Breast epithelium (tissue), 4 donors: ENCODE measurements around the gene CFTR. TPM values are rescaled to one million over a fixed set of nuclear protein-coding genes. Genes with fewer than 3 reads are reported as not detected.
"Not testable (repeated sequence)": the region's sequence is repeated elsewhere in the genome, so short reads cannot be mapped to it uniquely, and the experiment has no call there.

Experiments used
- DNase-seq, 2 donors: peaks; one replicate each; pipeline ENCODE4 v3.0.0-alpha.2; 2019; ENCODE audit warnings: low spot score in 2 of 2
- H3K27ac ChIP-seq, 2 donors: fragments of 200-600 bp; sonication (generic) in 1 of 2; one replicate each; pipeline ENCODE4 v1.5.1; 2016 to 2019; ENCODE audit warnings: mild to moderate bottlenecking in 1 of 2
- H3K27me3 ChIP-seq, 2 donors: fragments of 200-600 bp; sonication (generic) in 1 of 2; one replicate each; pipeline versions ENCODE4 v1.5.1 to v1.6.0; 2017 to 2019; ENCODE audit warnings: control low read depth in 1 of 2, mild to moderate bottlenecking in 1 of 2
- H3K36me3 ChIP-seq: fragments of 200-600 bp; one replicate; pipeline ENCODE4 v1.5.1; 2019
- H3K4me1 ChIP-seq, 2 donors: fragments of 200-600 bp; sonication (generic); one replicate each; pipeline ENCODE4 v1.5.1; 2016 to 2019; ENCODE audit warnings: control low read depth in 1 of 2
- H3K4me3 ChIP-seq, 3 donors: fragments of 200-600 bp; sonication (generic); 1 replicate in 2 of 3; 2 replicates in 1 of 3; pipeline ENCODE4 v1.5.1; 2016 to 2019; ENCODE audit warnings: mild to moderate bottlenecking in 3 of 3, moderate library complexity in 2 of 3
- H3K9me3 ChIP-seq, 2 donors: fragments of 200-600 bp; sonication (generic) in 1 of 2; one replicate each; pipeline ENCODE4 v1.5.1; 2016 to 2019; ENCODE audit warnings: control low read depth in 1 of 2
- POLR2A ChIP-seq: fragments of 450-650 bp; IDR thresholded peaks from one replicate; pipeline ENCODE4 v1.6.1; 2016; ENCODE audit warnings: antibody characterized with exemption, mild to moderate bottlenecking, moderate library complexity
- POLR2AphosphoS5 ChIP-seq, 3 donors: sonication (generic); formaldehyde crosslinking; IDR thresholded peaks; one replicate each; pipeline ENCODE4 v1.6.1; 2017; ENCODE audit warnings: antibody characterized with exemption in 3 of 3
- intact Hi-C: fragments of 100-400 bp; cut with DNase I; formaldehyde crosslinking; loops from one replicate; pipeline ENCODE4 v1.15.1; 2023; ENCODE audit warnings: low total_unique reads
- total RNA-seq, 3 donors: library from RNA; depleted of rRNA; stranded (reverse); fragments of >200 nt; gene quantifications; one replicate each; pipeline ENCODE4 v1.1.0, GENCODE V29; 2016
- TF ChIP-seq, protein P1 (sequence below), 3 donors: fragments of 450-650 bp; IDR thresholded peaks; one replicate each; pipeline ENCODE4 v1.5.1; 2016 to 2017; ENCODE audit warnings: antibody characterized with exemption in 3 of 3, mild to moderate bottlenecking in 3 of 3, moderate library complexity in 3 of 3

Gene CFTR
- total RNA-seq, 3 donors from 2014 or later = 1.3 to 16.4 TPM; not detected in 1

DNA sequence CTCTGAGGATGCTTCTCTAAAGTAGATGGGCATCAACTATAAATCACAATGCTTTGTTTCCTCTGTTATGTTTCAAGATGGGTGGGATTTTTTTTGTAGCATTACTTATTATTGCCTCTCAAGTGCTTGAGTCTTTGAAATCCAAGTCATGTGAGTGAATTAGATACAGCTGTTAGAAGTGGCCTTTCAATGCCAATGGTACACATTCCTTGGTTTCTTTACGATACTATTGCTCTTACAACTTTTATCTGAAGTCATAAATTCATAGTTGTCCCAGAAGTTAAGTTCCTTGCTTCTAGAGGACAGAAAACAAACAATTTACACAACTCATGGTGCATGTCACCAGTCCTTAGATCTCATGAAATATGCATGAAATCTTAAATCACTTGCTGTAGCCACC lies 15.5 kb downstream of the CFTR start:
- TF ChIP-seq POLR2A (no peak), POLR2AphosphoS5 (IDR thresholded peaks at IDR 0.05) (no peak)
- TF ChIP-seq, protein P1, sequence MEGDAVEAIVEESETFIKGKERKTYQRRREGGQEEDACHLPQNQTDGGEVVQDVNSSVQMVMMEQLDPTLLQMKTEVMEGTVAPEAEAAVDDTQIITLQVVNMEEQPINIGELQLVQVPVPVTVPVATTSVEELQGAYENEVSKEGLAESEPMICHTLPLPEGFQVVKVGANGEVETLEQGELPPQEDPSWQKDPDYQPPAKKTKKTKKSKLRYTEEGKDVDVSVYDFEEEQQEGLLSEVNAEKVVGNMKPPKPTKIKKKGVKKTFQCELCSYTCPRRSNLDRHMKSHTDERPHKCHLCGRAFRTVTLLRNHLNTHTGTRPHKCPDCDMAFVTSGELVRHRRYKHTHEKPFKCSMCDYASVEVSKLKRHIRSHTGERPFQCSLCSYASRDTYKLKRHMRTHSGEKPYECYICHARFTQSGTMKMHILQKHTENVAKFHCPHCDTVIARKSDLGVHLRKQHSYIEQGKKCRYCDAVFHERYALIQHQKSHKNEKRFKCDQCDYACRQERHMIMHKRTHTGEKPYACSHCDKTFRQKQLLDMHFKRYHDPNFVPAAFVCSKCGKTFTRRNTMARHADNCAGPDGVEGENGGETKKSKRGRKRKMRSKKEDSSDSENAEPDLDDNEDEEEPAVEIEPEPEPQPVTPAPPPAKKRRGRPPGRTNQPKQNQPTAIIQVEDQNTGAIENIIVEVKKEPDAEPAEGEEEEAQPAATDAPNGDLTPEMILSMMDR (IDR thresholded peaks at IDR 0.05) = no peak
- no peaks in the 10 kb centered on the region for H3K36me3 ChIP-seq

DNA sequence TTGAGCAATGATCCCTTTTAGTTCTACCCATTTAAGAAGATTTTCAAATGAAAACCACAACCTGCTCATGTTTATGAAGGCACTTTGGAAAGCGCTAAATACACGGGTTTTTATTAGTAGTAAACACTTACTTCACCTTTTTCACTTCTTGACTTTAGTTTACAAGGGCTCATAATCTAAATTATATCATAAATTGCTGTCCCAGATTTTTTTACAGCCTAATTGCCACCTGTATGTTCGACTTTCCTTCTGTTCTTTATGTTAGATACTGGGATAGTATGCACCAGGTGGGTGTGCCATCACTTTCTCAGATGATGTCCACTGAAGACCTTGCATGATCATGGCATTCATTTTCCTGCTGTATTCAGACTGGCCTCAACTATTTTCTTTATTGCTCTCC lies 22.5 kb downstream of the CFTR start:
- H3K27me3 ChIP-seq = no peaks in the 10 kb centered on the region
- no peak overlapping the region for H3K4me3 ChIP-seq
- intact Hi-C loops = no loop called here
- TF ChIP-seq POLR2AphosphoS5 (IDR thresholded peaks at IDR 0.05) = no peak
- TF ChIP-seq POLR2A = no peak
- TF ChIP-seq, protein P1 (IDR thresholded peaks at IDR 0.05) = no peak
- no peak for DNase-seq
- H3K4me1 ChIP-seq = no peaks in the 10 kb centered on the region
- H3K27ac ChIP-seq = no peak overlapping the region
- no peaks in the 10 kb centered on the region for H3K9me3 ChIP-seq
- no peaks in the 10 kb centered on the region for H3K36me3 ChIP-seq

More for the DNA sequence above, 15.5 kb downstream of the CFTR start:
- intact Hi-C loops = no loop called here
- H3K4me1 ChIP-seq = no peaks in the 10 kb centered on the region
- H3K9me3 ChIP-seq = no peaks in the 10 kb centered on the region
- no peak overlapping the region for H3K4me3 ChIP-seq
- no peak for DNase-seq
- no peak overlapping the region for H3K27ac ChIP-seq
- no peaks in the 10 kb centered on the region for H3K27me3 ChIP-seq

DNA sequence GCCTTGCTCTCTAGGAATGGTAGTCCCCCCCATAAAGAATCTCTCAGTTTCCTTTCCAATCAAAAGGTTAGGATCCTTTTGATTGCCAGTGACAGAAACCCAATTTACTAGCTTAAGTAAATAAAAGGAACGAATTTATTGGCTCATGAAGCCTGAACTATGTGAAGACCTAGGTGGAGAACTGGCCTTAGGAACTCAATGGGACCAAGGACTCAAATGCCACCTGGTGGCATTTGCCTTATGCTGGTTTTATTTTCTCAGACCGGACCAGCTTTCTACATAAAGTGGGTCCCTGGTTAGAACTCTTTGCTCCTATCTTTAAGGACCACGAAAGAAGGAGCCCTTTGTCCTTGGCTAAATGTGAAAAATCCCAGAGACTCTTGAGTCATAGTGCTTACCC lies 25.4 kb downstream of the CFTR start:
- Histone ChIP-seq H3K4me1 (no peaks in the 10 kb centered on the region), H3K27me3 (no peaks in the 10 kb centered on the region), H3K36me3 (no peaks in the 10 kb centered on the region), H3K9me3 (no peaks in the 10 kb centered on the region), H3K4me3 (no peak overlapping the region), H3K27ac (no peak overlapping the region)
- no peak for DNase-seq
- intact Hi-C loops = no loop called here
- no peak for TF ChIP-seq POLR2A
- TF ChIP-seq POLR2AphosphoS5 (IDR thresholded peaks at IDR 0.05) = no peak
- TF ChIP-seq, protein P1 (IDR thresholded peaks at IDR 0.05) = no peak

DNA sequence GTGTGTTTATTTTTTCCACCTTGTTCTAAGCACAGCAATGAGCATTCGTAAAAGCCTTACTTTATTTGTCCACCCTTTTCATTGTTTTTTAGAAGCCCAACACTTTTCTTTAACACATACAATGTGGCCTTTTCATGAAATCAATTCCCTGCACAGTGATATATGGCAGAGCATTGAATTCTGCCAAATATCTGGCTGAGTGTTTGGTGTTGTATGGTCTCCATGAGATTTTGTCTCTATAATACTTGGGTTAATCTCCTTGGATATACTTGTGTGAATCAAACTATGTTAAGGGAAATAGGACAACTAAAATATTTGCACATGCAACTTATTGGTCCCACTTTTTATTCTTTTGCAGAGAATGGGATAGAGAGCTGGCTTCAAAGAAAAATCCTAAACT lies 28.9 kb downstream of the CFTR start:
- TF ChIP-seq POLR2AphosphoS5 (IDR thresholded peaks at IDR 0.05) = no peak
- TF ChIP-seq, protein P1 (IDR thresholded peaks at IDR 0.05) = no peak
- TF ChIP-seq POLR2A = no peak
- intact Hi-C loops = no loop called here
- H3K36me3 ChIP-seq = no peaks in the 10 kb centered on the region

DNA sequence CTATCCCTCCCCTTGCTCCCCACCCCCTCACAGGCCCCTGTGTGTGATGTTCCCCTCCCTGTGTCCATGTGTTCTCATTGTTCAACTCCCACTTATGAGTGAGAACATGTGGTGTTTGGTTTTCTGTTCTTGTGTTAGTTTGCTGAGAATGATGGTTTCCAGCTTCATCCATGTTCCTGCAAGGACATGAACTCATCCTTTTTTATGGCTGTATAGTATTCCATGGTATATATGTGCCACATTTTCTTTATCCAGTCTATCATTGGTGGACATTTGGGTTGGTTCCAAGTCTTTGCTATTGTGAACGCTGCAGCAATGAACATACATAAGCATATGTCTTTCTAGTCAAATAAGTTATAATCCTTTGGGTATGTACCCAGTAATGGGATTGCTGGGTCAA lies 37.4 kb downstream of the CFTR start:
- H3K4me3 ChIP-seq, H3K36me3 ChIP-seq, H3K27ac ChIP-seq, H3K9me3 ChIP-seq, DNase-seq, intact Hi-C loops, H3K27me3 ChIP-seq, H3K4me1 ChIP-seq: not testable (repeated sequence)

More for the DNA sequence above, 28.9 kb downstream of the CFTR start:
- Histone ChIP-seq H3K27me3 (no peaks in the 10 kb centered on the region), H3K9me3 (no peaks in the 10 kb centered on the region), H3K4me3 (no peak overlapping the region), H3K4me1 (no peaks in the 10 kb centered on the region), H3K27ac (no peak overlapping the region)
- no peak for DNase-seq

DNA sequence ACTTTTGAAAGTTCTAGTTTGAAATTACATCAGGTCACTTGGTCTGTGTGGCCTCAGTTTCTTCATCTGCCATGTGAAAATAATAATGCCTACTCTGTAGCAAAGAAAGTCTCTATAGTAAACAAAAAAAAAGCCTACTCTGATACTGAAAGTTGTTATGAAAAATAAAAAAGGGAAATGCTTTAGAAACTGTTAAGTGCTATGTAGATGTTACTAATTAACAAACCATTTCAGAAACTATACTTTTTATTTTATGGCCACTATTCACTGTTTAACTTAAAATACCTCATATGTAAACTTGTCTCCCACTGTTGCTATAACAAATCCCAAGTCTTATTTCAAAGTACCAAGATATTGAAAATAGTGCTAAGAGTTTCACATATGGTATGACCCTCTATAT lies 50.6 kb downstream of the CFTR start:
- Histone ChIP-seq H3K4me1 (no peaks in the 10 kb centered on the region), H3K27ac (no peak overlapping the region), H3K36me3 (no peaks in the 10 kb centered on the region), H3K9me3 (no peaks in the 10 kb centered on the region), H3K4me3 (no peak overlapping the region), H3K27me3 (no peaks in the 10 kb centered on the region)
- intact Hi-C loops = no loop called here
- TF ChIP-seq POLR2AphosphoS5 (IDR thresholded peaks at IDR 0.05) (no peak), POLR2A (no peak)
- TF ChIP-seq, protein P1 (IDR thresholded peaks at IDR 0.05) = no peak
- no peak for DNase-seq
